GOT3 (cell line): ENCODE data around the gene FCRL6.

Experiments used
- DNase-seq: peaks from one replicate; lab custom pipeline; 2025; ENCODE audit warnings: mixed read lengths; lab: John Stamatoyannopoulos, UW

FCRL6 gene

GRCh38 chr1:159864262-159864661, 62.1 kb downstream of the FCRL6 start:
- DNase-seq = no peak
